ENCODE measurements around the gene METTL1. TPM values are rescaled to one million over a fixed set of nuclear protein-coding genes. Genes with fewer than 3 reads are reported as not detected.

Gene METTL1
- total and polyA plus RNA-seq, 2 experiments from 2014 or later: 18.9 to 39.5 TPM

DNA sequence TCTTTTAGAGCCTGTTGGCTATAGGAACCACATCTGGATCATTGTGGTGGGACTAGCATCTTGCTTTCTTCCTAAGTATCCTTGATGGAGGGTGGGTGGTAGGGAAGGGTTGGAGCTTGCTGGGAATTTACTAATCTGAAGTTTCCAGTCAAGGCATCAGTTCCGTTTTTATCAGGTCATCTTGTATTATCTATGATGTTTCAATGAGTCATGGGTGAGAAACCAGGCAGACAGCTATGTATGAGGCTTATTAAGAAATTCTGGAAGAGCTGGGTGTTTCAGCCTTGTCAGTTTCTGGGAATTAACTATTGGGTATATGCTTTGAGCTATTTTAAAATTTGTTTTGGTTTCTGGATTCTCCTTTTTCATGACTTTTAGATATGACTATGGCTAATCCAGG is 22.0 kb upstream of the METTL1 start:
- Histone ChIP-seq H2AFZ (no peak overlapping the region), H3K27ac (ENCODE audit: low read depth) (no peak overlapping the region), H3K27me3 (ENCODE audit: insufficient read depth) (no peaks in the 10 kb centered on the region), H3K4me2 (no peak overlapping the region), H3K4me1 (ENCODE audit: insufficient read depth) (no peaks in the 10 kb centered on the region), H3K79me2 (replicated peaks; ENCODE audit: insufficient read depth) (no peaks in the 10 kb centered on the region), H4K20me1 (replicated peaks; ENCODE audit: insufficient read depth) (peaks cover 4% of the 10 kb centered on the region), H3F3A (replicated peaks; ENCODE audit: low read depth) (no peaks in the 10 kb centered on the region), H3K36me3 (ENCODE audit: insufficient read depth) (peaks cover 46% of the 10 kb centered on the region), H3K9me2 (ENCODE audit: insufficient read depth) (no peaks in the 10 kb centered on the region), H3K4me3 (no peak overlapping the region)
- Mint-ChIP-seq H3K4me1 (no peaks in the 10 kb centered on the region), H3K27ac (no peak overlapping the region), H3K4me3 (no peak overlapping the region), H3K9me3 (no peaks in the 10 kb centered on the region), H3K36me3 (ENCODE audit: low read depth) (peaks cover 59% of the 10 kb centered on the region), H3K27me3 (ENCODE audit: insufficient read depth, low read depth, poor library complexity) (no peaks in the 10 kb centered on the region)
- ATAC-seq: no peak
- TF ChIP-seq NANOG (IDR thresholded peaks at IDR 0.05; ENCODE audit: borderline replicate concordance) (no peak), STAT1 (IDR thresholded peaks at IDR 0.05; ENCODE audit: unreplicated experiment) (no peak), JUNB (IDR thresholded peaks at IDR 0.05; ENCODE audit: unreplicated experiment) (no peak), ZNF331 (CRISPR knock-in tag; IDR thresholded peaks at IDR 0.05; ENCODE audit: low read depth) (no peak), CREB1 (CRISPR knock-in tag; IDR thresholded peaks at IDR 0.05; ENCODE audit: low read depth) (no peak), EZH2phosphoT487 (IDR thresholded peaks at IDR 0.05; ENCODE audit: unreplicated experiment) (no peak), ZNF114 (CRISPR knock-in tag; IDR thresholded peaks at IDR 0.05) (no peak), CTCF (conservative IDR thresholded peaks at IDR 0.05; ENCODE audit: low read depth in 2 of 2) (no peak), REST (IDR thresholded peaks at IDR 0.05; ENCODE audit: unreplicated experiment) (no peak), POLR2AphosphoS5 (IDR thresholded peaks at IDR 0.05; ENCODE audit: low read depth) (no peak)
- TF ChIP-seq, protein P1, sequence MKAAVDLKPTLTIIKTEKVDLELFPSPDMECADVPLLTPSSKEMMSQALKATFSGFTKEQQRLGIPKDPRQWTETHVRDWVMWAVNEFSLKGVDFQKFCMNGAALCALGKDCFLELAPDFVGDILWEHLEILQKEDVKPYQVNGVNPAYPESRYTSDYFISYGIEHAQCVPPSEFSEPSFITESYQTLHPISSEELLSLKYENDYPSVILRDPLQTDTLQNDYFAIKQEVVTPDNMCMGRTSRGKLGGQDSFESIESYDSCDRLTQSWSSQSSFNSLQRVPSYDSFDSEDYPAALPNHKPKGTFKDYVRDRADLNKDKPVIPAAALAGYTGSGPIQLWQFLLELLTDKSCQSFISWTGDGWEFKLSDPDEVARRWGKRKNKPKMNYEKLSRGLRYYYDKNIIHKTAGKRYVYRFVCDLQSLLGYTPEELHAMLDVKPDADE (IDR thresholded peaks at IDR 0.05): no peak
- DNase-seq (ENCODE audit: low spot score): no peak
